CD4-positive, CD25-positive, alpha-beta regulatory T cell (primary cell): ENCODE results near the gene CCL17. TPM values are rescaled to one million over a fixed set of nuclear protein-coding genes. Genes with fewer than 3 reads are reported as not detected.

Experiments
- ATAC-seq, 2 donors: fragments of 150-1000 bp; cut with Tn5 transposase; one replicate each; pipeline ENCODE4 v1.10.0; 2021; ENCODE audit warnings: low read depth in 2 of 2, moderate number of reproducible peaks in 2 of 2, moderate library complexity in 1 of 2
- DNase-seq, 3 donors: peaks; one replicate each; pipeline versions ENCODE4 v3.0.0 to v3.0.0-alpha.2; 2012 to 2022; ENCODE audit warnings: mixed read lengths in 1 of 3
- H3K27ac ChIP-seq: one replicate; pipeline ENCODE4 v1.7.0; 2013; ENCODE audit warnings: mild to moderate bottlenecking, low read length; ENCODE audit not compliant: insufficient read depth, poor library complexity, severe bottlenecking
- H3K27me3 ChIP-seq: one replicate; pipeline ENCODE4 v1.7.0; 2013; ENCODE audit warnings: low read length; ENCODE audit not compliant: control insufficient read depth, insufficient read depth
- H3K36me3 ChIP-seq: one replicate; pipeline ENCODE4 v1.7.0; 2013; ENCODE audit warnings: mild to moderate bottlenecking, low read length, moderate library complexity; ENCODE audit not compliant: control insufficient read depth, insufficient read depth
- H3K4me1 ChIP-seq: 2 replicates; pipeline ENCODE4 v1.7.0; 2013; ENCODE audit warnings: mild to moderate bottlenecking, low read length; ENCODE audit not compliant: insufficient read depth, control insufficient read depth, poor library complexity, severe bottlenecking
- H3K4me3 ChIP-seq: one replicate; pipeline ENCODE4 v1.7.0; 2013; ENCODE audit warnings: low read depth, mild to moderate bottlenecking, low read length, moderate library complexity
- H3K9me3 ChIP-seq, 2 experiments: 1 replicate in 1 of 2; 2 replicates in 1 of 2; pipeline ENCODE4 v1.7.0; 2013; ENCODE audit warnings: low read length in 2 of 2, mild to moderate bottlenecking in 1 of 2, moderate library complexity in 1 of 2; ENCODE audit not compliant: control insufficient read depth in 2 of 2
- H3K27ac Mint-ChIP-seq, 3 donors: one replicate each; pipeline ENCODE4 v1.8.0; 2020 to 2022; ENCODE audit warnings: mild to moderate bottlenecking in 3 of 3, mixed read lengths in 3 of 3, moderate library complexity in 2 of 3
- H3K27me3 Mint-ChIP-seq: one replicate; pipeline ENCODE4 v1.8.0; 2022; ENCODE audit warnings: mild to moderate bottlenecking, mixed read lengths
- H3K36me3 Mint-ChIP-seq: one replicate; pipeline ENCODE4 v1.8.0; 2020; ENCODE audit warnings: mixed read lengths
- H3K4me1 Mint-ChIP-seq, 4 donors: one replicate each; pipeline ENCODE4 v1.8.0; 2020 to 2022; ENCODE audit warnings: mixed read lengths in 4 of 4, mild to moderate bottlenecking in 1 of 4
- H3K4me3 Mint-ChIP-seq, 4 donors: one replicate each; pipeline ENCODE4 v1.8.0; 2020 to 2022; ENCODE audit warnings: mild to moderate bottlenecking in 4 of 4, mixed read lengths in 4 of 4, moderate library complexity in 3 of 4
- H3K9me3 Mint-ChIP-seq, 7 donors: one replicate each; pipeline ENCODE4 v1.8.0; 2020 to 2022; ENCODE audit warnings: mixed read lengths in 7 of 7, mild to moderate bottlenecking in 3 of 7, moderate library complexity in 2 of 7
- polyA plus RNA-seq, 4 donors: library from polyadenylated mRNA; unstranded; fragments of 300-500 nt; fragmentation: Illumina TruSeq; gene quantifications; one replicate each; pipeline ENCODE4 v1.2.3, GENCODE V29; 2021
- total RNA-seq: library from RNA; stranded (reverse); gene quantifications from one replicate; pipeline ENCODE4 v1.2.3, GENCODE V29; 2022

Gene CCL17
- total and polyA plus RNA-seq, 5 donors from 2014 or later: not detected

GRCh38 chr16:57388359-57389086 lies 16.0 kb upstream of the CCL17 start:
- H3K27ac ChIP-seq: no peak overlapping the region
- H3K4me3 ChIP-seq: no peak overlapping the region
- peaks cover 4% of the 10 kb centered on the region for H3K27me3 Mint-ChIP-seq
- no peaks in the 10 kb centered on the region for H3K36me3 Mint-ChIP-seq
- DNase-seq (peak in 1 of 3 donors; percentile 10), ATAC-seq (no peak)
- no peaks in the 10 kb centered on the region for H3K9me3 ChIP-seq
- no peaks in the 10 kb centered on the region for H3K9me3 Mint-ChIP-seq
- no peaks in the 10 kb centered on the region for H3K4me1 ChIP-seq
- H3K27me3 ChIP-seq: no peaks in the 10 kb centered on the region
- H3K36me3 ChIP-seq: no peaks in the 10 kb centered on the region
- H3K4me3 Mint-ChIP-seq: no peak overlapping the region
- peak overlapping the region in 1 of 3 donors; percentile 0 for H3K27ac Mint-ChIP-seq
- no peaks in the 10 kb centered on the region for H3K4me1 Mint-ChIP-seq

- Histone ChIP-seq H3K36me3 (no peaks in the 10 kb centered on the region), H3K27ac (no peak overlapping the region), H3K4me1 (no peaks in the 10 kb centered on the region), H3K4me3 (no peak overlapping the region), H3K27me3 (no peaks in the 10 kb centered on the region), H3K9me3 (no peaks in the 10 kb centered on the region)
- H3K9me3 Mint-ChIP-seq: no peaks in the 10 kb centered on the region
- H3K4me1 Mint-ChIP-seq: no peaks in the 10 kb centered on the region
- H3K27me3 Mint-ChIP-seq: peaks cover 4% of the 10 kb centered on the region
- H3K27ac Mint-ChIP-seq: no peak overlapping the region
- H3K36me3 Mint-ChIP-seq: no peaks in the 10 kb centered on the region
- ATAC-seq: no peak
- H3K4me3 Mint-ChIP-seq: no peak overlapping the region
- DNase-seq: no peak
Observed at GRCh38 chr16:57389087-57389468, 15.5 kb upstream of the CCL17 start.

GRCh38 chr16:57390636-57391295 lies 13.8 kb upstream of the CCL17 start:
- no peak overlapping the region for H3K27ac ChIP-seq
- H3K36me3 ChIP-seq: no peaks in the 10 kb centered on the region
- no peak overlapping the region for H3K4me3 Mint-ChIP-seq
- H3K36me3 Mint-ChIP-seq: no peaks in the 10 kb centered on the region
- H3K9me3 ChIP-seq: no peaks in the 10 kb centered on the region
- H3K27ac Mint-ChIP-seq: no peak overlapping the region
- peaks cover 4% of the 10 kb centered on the region for H3K27me3 Mint-ChIP-seq
- no peaks in the 10 kb centered on the region for H3K4me1 ChIP-seq
- DNase-seq (no peak), ATAC-seq (no peak)
- no peaks in the 10 kb centered on the region for H3K27me3 ChIP-seq
- no peak overlapping the region for H3K4me3 ChIP-seq
- H3K4me1 Mint-ChIP-seq: no peaks in the 10 kb centered on the region
- no peaks in the 10 kb centered on the region for H3K9me3 Mint-ChIP-seq

- Mint-ChIP-seq H3K4me1 (no peaks in the 10 kb centered on the region), H3K27ac (no peak overlapping the region), H3K36me3 (no peaks in the 10 kb centered on the region)
Observed at GRCh38 chr16:57391300-57391699, 13.3 kb upstream of the CCL17 start.

GRCh38 chr16:57391708-57392107 lies 12.9 kb upstream of the CCL17 start:
- H3K4me1 ChIP-seq: no peaks in the 10 kb centered on the region
- Mint-ChIP-seq H3K4me1 (no peaks in the 10 kb centered on the region), H3K36me3 (no peaks in the 10 kb centered on the region), H3K9me3 (no peaks in the 10 kb centered on the region), H3K4me3 (no peak overlapping the region), H3K27ac (no peak overlapping the region), H3K27me3 (peaks cover 9% of the 10 kb centered on the region)
- DNase-seq: no peak
- H3K36me3 ChIP-seq: no peaks in the 10 kb centered on the region
- H3K9me3 ChIP-seq: no peaks in the 10 kb centered on the region
- no peak overlapping the region for H3K4me3 ChIP-seq
- no peak for ATAC-seq
- H3K27ac ChIP-seq: no peak overlapping the region
- no peaks in the 10 kb centered on the region for H3K27me3 ChIP-seq

More at GRCh38 chr16:57391300-57391699, 13.3 kb upstream of the CCL17 start:
- Histone ChIP-seq H3K27ac (no peak overlapping the region), H3K4me1 (no peaks in the 10 kb centered on the region), H3K9me3 (no peaks in the 10 kb centered on the region), H3K36me3 (no peaks in the 10 kb centered on the region), H3K4me3 (no peak overlapping the region), H3K27me3 (no peaks in the 10 kb centered on the region)
- DNase-seq (no peak), ATAC-seq (no peak)
- Mint-ChIP-seq H3K4me3 (no peak overlapping the region), H3K27me3 (peaks cover 7% of the 10 kb centered on the region), H3K9me3 (no peaks in the 10 kb centered on the region)

- no peaks in the 10 kb centered on the region for H3K9me3 Mint-ChIP-seq
- no peak overlapping the region for H3K4me3 Mint-ChIP-seq
- peaks cover 9% of the 10 kb centered on the region for H3K27me3 Mint-ChIP-seq
- Histone ChIP-seq H3K27ac (no peak overlapping the region), H3K9me3 (no peaks in the 10 kb centered on the region), H3K36me3 (no peaks in the 10 kb centered on the region), H3K27me3 (no peaks in the 10 kb centered on the region), H3K4me3 (no peak overlapping the region), H3K4me1 (no peaks in the 10 kb centered on the region)
- H3K4me1 Mint-ChIP-seq: no peaks in the 10 kb centered on the region
- H3K27ac Mint-ChIP-seq: no peak overlapping the region
- H3K36me3 Mint-ChIP-seq: no peaks in the 10 kb centered on the region
- no peak for ATAC-seq
- DNase-seq: no peak
Observed at GRCh38 chr16:57392694-57393093, 11.9 kb upstream of the CCL17 start.

- no peak overlapping the region for H3K27ac ChIP-seq
- H3K9me3 ChIP-seq: no peaks in the 10 kb centered on the region
- Mint-ChIP-seq H3K9me3 (no peaks in the 10 kb centered on the region), H3K4me3 (no peak overlapping the region), H3K27ac (no peak overlapping the region), H3K4me1 (no peaks in the 10 kb centered on the region), H3K36me3 (no peaks in the 10 kb centered on the region), H3K27me3 (peaks cover 9% of the 10 kb centered on the region)
- no peak for ATAC-seq
- no peaks in the 10 kb centered on the region for H3K36me3 ChIP-seq
- H3K4me3 ChIP-seq: no peak overlapping the region
- H3K4me1 ChIP-seq: no peaks in the 10 kb centered on the region
- DNase-seq: no peak
- no peaks in the 10 kb centered on the region for H3K27me3 ChIP-seq
Observed at GRCh38 chr16:57394444-57394843, 10.1 kb upstream of the CCL17 start.

GRCh38 chr16:57395026-57395425 lies 9.5 kb upstream of the CCL17 start:
- no peaks in the 10 kb centered on the region for H3K9me3 ChIP-seq
- no peak for ATAC-seq
- no peak for DNase-seq
- H3K4me3 Mint-ChIP-seq: no peak overlapping the region
- no peak overlapping the region for H3K27ac ChIP-seq
- H3K4me3 ChIP-seq: no peak overlapping the region
- H3K36me3 ChIP-seq: no peaks in the 10 kb centered on the region
- no peaks in the 10 kb centered on the region for H3K27me3 ChIP-seq
- no peaks in the 10 kb centered on the region for H3K36me3 Mint-ChIP-seq
- peaks cover 9% of the 10 kb centered on the region for H3K27me3 Mint-ChIP-seq
- no peaks in the 10 kb centered on the region for H3K4me1 ChIP-seq
- no peak overlapping the region for H3K27ac Mint-ChIP-seq
- no peaks in the 10 kb centered on the region for H3K4me1 Mint-ChIP-seq
- no peaks in the 10 kb centered on the region for H3K9me3 Mint-ChIP-seq
